GM15510 (cell line): Measurements from ENCODE around the gene MTRR.

ENCODE experiments used
- POLR2A ChIP-seq: IDR thresholded peaks from 3 replicates; pipeline ENCODE4 v1.6.1; 2011; ENCODE audit warnings: borderline replicate concordance; ENCODE audit not compliant: insufficient read length; ENCODE audit errors: extremely low read depth

MTRR gene

GRCh38 chr5:7868773-7869473 is at the start of gene MTRR, which contains the start of gene FASTKD3:
MTRR (plus strand) TSS chr5:7869148; CDS start chr5:7870795, 1,647 bp downstream.
FASTKD3 (minus strand) TSS chr5:7869031; CDS start chr5:7868083, 948 bp downstream.
- TF ChIP-seq POLR2A = peak; percentile 91

- no peak for TF ChIP-seq POLR2A
These were observed 46.5 kb upstream of the MTRR start for GRCh38 chr5:7822449-7822848.

GRCh38 chr5:7823594-7823993 is 45.4 kb upstream of the MTRR start:
- TF ChIP-seq POLR2A = no peak

GRCh38 chr5:7824995-7825394 is 44.0 kb upstream of the MTRR start:
- TF ChIP-seq POLR2A = no peak

GRCh38 chr5:7825630-7826029 is 43.3 kb upstream of the MTRR start:
- TF ChIP-seq POLR2A = no peak

- no peak for TF ChIP-seq POLR2A
These were observed 41.3 kb upstream of the MTRR start for GRCh38 chr5:7827610-7828009.

GRCh38 chr5:7828269-7828668 is 40.7 kb upstream of the MTRR start:
- TF ChIP-seq POLR2A = no peak

- no peak for TF ChIP-seq POLR2A
These were observed 34.0 kb upstream of the MTRR start for GRCh38 chr5:7834982-7835381.

- no peak for TF ChIP-seq POLR2A
These were observed 31.5 kb upstream of the MTRR start for GRCh38 chr5:7837403-7837802.

- no peak for TF ChIP-seq POLR2A
These were observed 26.4 kb upstream of the MTRR start for GRCh38 chr5:7842531-7842930.

GRCh38 chr5:7844901-7845300 is 24.0 kb upstream of the MTRR start:
- no peak for TF ChIP-seq POLR2A

- no peak for TF ChIP-seq POLR2A
These were observed 23.4 kb upstream of the MTRR start for GRCh38 chr5:7845557-7845956.

- TF ChIP-seq POLR2A = no peak
These were observed 22.6 kb upstream of the MTRR start for GRCh38 chr5:7846327-7846726.

GRCh38 chr5:7848296-7848695 is 20.7 kb upstream of the MTRR start:
- no peak for TF ChIP-seq POLR2A

- no peak for TF ChIP-seq POLR2A
These were observed 19.1 kb upstream of the MTRR start for GRCh38 chr5:7849681-7850394.
